Trophoblast cell (in vitro differentiated cells and primary cell): Measurements from ENCODE around the gene TRIM38. TPM values are rescaled to one million over a fixed set of nuclear protein-coding genes. Genes with fewer than 3 reads are reported as not detected.

Source experiments
- DNase-seq, 2 donors: peaks; one replicate each; pipeline ENCODE4 v3.0.0-alpha.2; 2016
- H2AFZ ChIP-seq: 2 replicates; pipeline ENCODE4 v1.6.1; 2013; ENCODE audit warnings: low read length, moderate library complexity, mild to moderate bottlenecking; ENCODE audit not compliant: insufficient read depth, poor library complexity
- H2AK5ac ChIP-seq: 2 replicates; pipeline ENCODE4 v1.6.1; 2013; ENCODE audit warnings: mild to moderate bottlenecking, low read length
- H2BK120ac ChIP-seq: 2 replicates; pipeline ENCODE4 v1.6.1; 2013; ENCODE audit warnings: low read length, mild to moderate bottlenecking, moderate library complexity; ENCODE audit not compliant: insufficient read depth, poor library complexity
- H2BK12ac ChIP-seq: 2 replicates; pipeline ENCODE4 v1.6.1; 2013; ENCODE audit warnings: mild to moderate bottlenecking, low read length, moderate library complexity
- H2BK5ac ChIP-seq: 2 replicates; pipeline ENCODE4 v1.6.1; 2013; ENCODE audit warnings: low read length, low read depth, moderate library complexity, mild to moderate bottlenecking; ENCODE audit not compliant: poor library complexity
- H3K14ac ChIP-seq: 2 replicates; pipeline ENCODE4 v1.6.1; 2013; ENCODE audit warnings: mild to moderate bottlenecking, low read length
- H3K18ac ChIP-seq: 2 replicates; pipeline ENCODE4 v1.6.1; 2013; ENCODE audit warnings: mild to moderate bottlenecking, low read length
- H3K23ac ChIP-seq: 2 replicates; pipeline ENCODE4 v1.6.1; 2013; ENCODE audit warnings: low read length
- H3K27ac ChIP-seq: 2 replicates; pipeline ENCODE4 v1.5.1; 2013; ENCODE audit warnings: low read depth, mild to moderate bottlenecking, inconsistent platforms, low read length, moderate library complexity
- H3K27me3 ChIP-seq: 2 replicates; pipeline ENCODE4 v1.6.1; 2013; ENCODE audit warnings: inconsistent platforms, mild to moderate bottlenecking, low read length, moderate library complexity; ENCODE audit not compliant: insufficient read depth
- H3K36me3 ChIP-seq, 2 experiments: 1 replicate in 1 of 2; 2 replicates in 1 of 2; pipeline ENCODE4 v1.6.1; 2013; ENCODE audit warnings: low read length in 2 of 2, mild to moderate bottlenecking in 2 of 2, moderate library complexity in 1 of 2; ENCODE audit not compliant: insufficient read depth in 2 of 2, control insufficient read depth in 1 of 2
- H3K4ac ChIP-seq: 2 replicates; pipeline ENCODE4 v1.6.1; 2013; ENCODE audit warnings: low read depth, mild to moderate bottlenecking, low read length, moderate library complexity
- H3K4me1 ChIP-seq, 2 experiments: 1 replicate in 1 of 2; 2 replicates in 1 of 2; pipeline ENCODE4 v1.6.1; 2013; ENCODE audit warnings: low read length in 2 of 2, mild to moderate bottlenecking in 2 of 2, moderate library complexity in 1 of 2; ENCODE audit not compliant: insufficient read depth in 2 of 2, control insufficient read depth in 1 of 2
- H3K4me2 ChIP-seq: 2 replicates; pipeline ENCODE4 v1.6.1; 2013; ENCODE audit warnings: inconsistent platforms, mild to moderate bottlenecking, low read length, moderate library complexity
- H3K4me3 ChIP-seq: 2 replicates; pipeline ENCODE4 v1.5.1; 2013; ENCODE audit warnings: mild to moderate bottlenecking, low read depth, low read length, inconsistent platforms
- H3K79me1 ChIP-seq: one replicate; pipeline ENCODE4 v1.6.1; 2013; ENCODE audit warnings: low read length
- H3K79me2 ChIP-seq: 2 replicates; pipeline ENCODE4 v1.6.1; 2013; ENCODE audit warnings: low read length, mild to moderate bottlenecking; ENCODE audit not compliant: control insufficient read depth, insufficient read depth, poor library complexity
- H3K9ac ChIP-seq: 2 replicates; pipeline ENCODE4 v1.6.1; 2013; ENCODE audit warnings: mild to moderate bottlenecking, low read length
- H3K9me3 ChIP-seq: 2 replicates; pipeline ENCODE4 v1.6.1; 2013; ENCODE audit warnings: low read depth, mild to moderate bottlenecking, control low read depth, inconsistent platforms, low read length; ENCODE audit not compliant: insufficient read depth
- H4K12ac ChIP-seq: 2 replicates; pipeline ENCODE4 v1.6.1; 2013; ENCODE audit warnings: low read depth, mild to moderate bottlenecking, low read length, moderate library complexity
- H4K8ac ChIP-seq: 2 replicates; pipeline ENCODE4 v1.6.1; 2013; ENCODE audit warnings: low read depth, mild to moderate bottlenecking, low read length, moderate library complexity
- H4K91ac ChIP-seq: one replicate; pipeline ENCODE4 v1.6.1; 2013; ENCODE audit warnings: low read depth, mild to moderate bottlenecking, low read length, moderate library complexity
- WGBS: extraction: QIAGEN DNeasy Blood & Tissue Kit; methylation state at CpG from one replicate; pipeline ENCODE4 v1.1.7; 2013; ENCODE audit warnings: missing lambda C conversion rate; ENCODE audit not compliant: insufficient read length, insufficient coverage; ENCODE audit errors: extremely low coverage; 5-methylcytosine and 5-hydroxymethylcytosine counted together
- polyA plus RNA-seq: library from polyadenylated mRNA; stranded (reverse); fragments of 200-250 nt; gene quantifications from 2 replicates; pipeline ENCODE4 v1.2.3, GENCODE V29; 2013

Gene TRIM38
- polyA plus RNA-seq, result 1.2 and 1.3 TPM in 2 replicates

- H3K4me1 ChIP-seq, result peaks cover 2 to 8% of the 10 kb centered on the region in 2 experiments
- no peak within 1 kb of the TSS for H4K12ac ChIP-seq
- no peaks in the 10 kb centered on the region for H3K36me3 ChIP-seq
- peak within 1 kb of the TSS; percentile 49 for H3K27ac ChIP-seq
- H3K4ac ChIP-seq, result peak within 1 kb of the TSS; percentile 67
- no peak within 1 kb of the TSS for H2AK5ac ChIP-seq
- peak within 1 kb of the TSS; percentile 86 for H2BK12ac ChIP-seq
- H3K79me2 ChIP-seq, result no peaks in the 10 kb centered on the region
- H3K27me3 ChIP-seq, result no peaks in the 10 kb centered on the region
- H3K18ac ChIP-seq, result no peak within 1 kb of the TSS
- peak within 1 kb of the TSS; percentile 52 for H3K4me2 ChIP-seq
- WGBS, result no CpG with 5 or more reads among the region's 11 CpGs
- no peak within 1 kb of the TSS for H3K9ac ChIP-seq
- peak within 1 kb of the TSS; percentile 66 for H2BK5ac ChIP-seq
- H3K4me3 ChIP-seq, result no peak within 1 kb of the TSS
- peak within 1 kb of the TSS; percentile 84 for H3K14ac ChIP-seq
- peak; percentile 59 to 74 for DNase-seq
- H3K79me1 ChIP-seq, result peaks cover 6% of the 10 kb centered on the region
- H2BK120ac ChIP-seq, result peak within 1 kb of the TSS; percentile 64
- H4K91ac ChIP-seq, result peak within 1 kb of the TSS; percentile 88
- H4K8ac ChIP-seq, result peak within 1 kb of the TSS; percentile 86
- H3K23ac ChIP-seq, result no peak within 1 kb of the TSS
- no peak within 1 kb of the TSS for H2AFZ ChIP-seq
- H3K9me3 ChIP-seq, result peaks cover 4% of the 10 kb centered on the region
Observed at GRCh38 chr6:25962149-25963127, at the start of gene TRIM38. TRIM38 (plus strand) TSS chr6:25962802; CDS start chr6:25966523, 3,721 bp downstream.

- Histone ChIP-seq H2BK120ac (no peak overlapping the region), H3K18ac (no peak overlapping the region), H3K9ac (no peak overlapping the region), H3K79me1 (no peaks in the 10 kb centered on the region), H2AK5ac (no peak overlapping the region), H3K9me3 (no peaks in the 10 kb centered on the region), H3K4me1 (no peaks in the 10 kb centered on the region), H3K4me3 (no peak overlapping the region), H3K4me2 (no peak overlapping the region), H3K23ac (no peak overlapping the region), H2AFZ (no peak overlapping the region), H3K27me3 (no peaks in the 10 kb centered on the region), H2BK12ac (no peak overlapping the region), H4K12ac (no peak overlapping the region), H3K79me2 (no peaks in the 10 kb centered on the region), H3K14ac (no peak overlapping the region), H4K91ac (no peak overlapping the region), H3K4ac (no peak overlapping the region), H3K27ac (no peak overlapping the region), H4K8ac (no peak overlapping the region), H3K36me3 (no peaks in the 10 kb centered on the region), H2BK5ac (no peak overlapping the region)
- no peak for DNase-seq
- no CpG with 5 or more reads among the region's 3 CpGs for WGBS
Observed at GRCh38 chr6:25913741-25914140, 48.9 kb upstream of the TRIM38 start.

- H3K9ac ChIP-seq, result no peak overlapping the region
- no peak overlapping the region for H4K8ac ChIP-seq
- no peak overlapping the region for H4K12ac ChIP-seq
- no peak overlapping the region for H2AK5ac ChIP-seq
- no peaks in the 10 kb centered on the region for H3K36me3 ChIP-seq
- H3K9me3 ChIP-seq, result no peaks in the 10 kb centered on the region
- H3K23ac ChIP-seq, result no peak overlapping the region
- no peak overlapping the region for H2AFZ ChIP-seq
- H4K91ac ChIP-seq, result no peak overlapping the region
- H3K4me2 ChIP-seq, result no peak overlapping the region
- H3K14ac ChIP-seq, result no peak overlapping the region
- no peak overlapping the region for H2BK5ac ChIP-seq
- no peaks in the 10 kb centered on the region for H3K79me1 ChIP-seq
- no peak overlapping the region for H3K4me3 ChIP-seq
- no peaks in the 10 kb centered on the region for H3K27me3 ChIP-seq
- no peak overlapping the region for H2BK12ac ChIP-seq
- no peak overlapping the region for H3K4ac ChIP-seq
- DNase-seq, result peak in 1 of 2 donors; percentile 38
- no peak overlapping the region for H2BK120ac ChIP-seq
- WGBS, result no CpG with 5 or more reads among the region's 3 CpGs
- no peak overlapping the region for H3K27ac ChIP-seq
- H3K4me1 ChIP-seq, result no peaks in the 10 kb centered on the region
- H3K79me2 ChIP-seq, result no peaks in the 10 kb centered on the region
- no peak overlapping the region for H3K18ac ChIP-seq
Observed at GRCh38 chr6:25916330-25916729, 46.3 kb upstream of the TRIM38 start.

- no peaks in the 10 kb centered on the region for H3K27me3 ChIP-seq
- no peaks in the 10 kb centered on the region for H3K4me1 ChIP-seq
- no peak overlapping the region for H3K14ac ChIP-seq
- no peak overlapping the region for H4K12ac ChIP-seq
- H3K4me3 ChIP-seq, result no peak overlapping the region
- H2AK5ac ChIP-seq, result no peak overlapping the region
- no peak overlapping the region for H2BK12ac ChIP-seq
- no peak overlapping the region for H3K27ac ChIP-seq
- no peaks in the 10 kb centered on the region for H3K79me1 ChIP-seq
- no peak overlapping the region for H3K23ac ChIP-seq
- no peaks in the 10 kb centered on the region for H3K79me2 ChIP-seq
- H3K18ac ChIP-seq, result no peak overlapping the region
- no peaks in the 10 kb centered on the region for H3K36me3 ChIP-seq
- no peak overlapping the region for H2BK5ac ChIP-seq
- no peak for DNase-seq
- H4K8ac ChIP-seq, result no peak overlapping the region
- no CpG with 5 or more reads among the region's 7 CpGs for WGBS
- H3K4me2 ChIP-seq, result no peak overlapping the region
- H3K9me3 ChIP-seq, result no peaks in the 10 kb centered on the region
- no peak overlapping the region for H2BK120ac ChIP-seq
- no peak overlapping the region for H2AFZ ChIP-seq
- no peak overlapping the region for H4K91ac ChIP-seq
- no peak overlapping the region for H3K4ac ChIP-seq
- H3K9ac ChIP-seq, result no peak overlapping the region
Observed at GRCh38 chr6:25916789-25917490, 45.7 kb upstream of the TRIM38 start.
